NCI-H2081 (cell line): ENCODE data around the gene GARIN3.
A peak's percentile ranks its signal among the peaks of the same experiment; 100 is the strongest.
"Not testable (repeated sequence)": the region's sequence is repeated elsewhere in the genome, so short reads cannot be mapped to it uniquely, and the experiment has no call there.

Source experiments
- DNase-seq, 2 experiments: peaks; one replicate each; lab custom pipeline; 2025; lab: John Stamatoyannopoulos, UW

GARIN3 gene

DNA sequence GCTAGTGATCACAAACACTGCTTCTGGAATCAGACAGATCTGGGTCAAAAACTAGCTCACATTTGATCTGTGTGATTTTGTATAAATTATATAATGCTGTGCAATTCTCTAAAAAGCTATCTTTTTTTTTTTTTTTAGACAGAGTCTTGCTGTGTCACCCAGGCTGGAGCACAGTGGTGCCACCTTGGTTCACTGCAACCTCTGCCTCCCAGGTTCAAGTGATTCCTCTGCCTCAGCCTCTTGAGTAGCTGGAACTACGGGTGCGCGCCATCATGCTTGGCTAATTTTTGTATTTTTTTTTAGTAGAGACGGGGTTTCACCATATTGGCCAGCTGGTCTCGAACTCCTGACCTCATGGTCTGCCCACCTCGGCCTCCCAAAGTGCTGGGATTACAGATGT lies 19.1 kb upstream of the GARIN3 start:
- not testable (repeated sequence) for DNase-seq

DNA sequence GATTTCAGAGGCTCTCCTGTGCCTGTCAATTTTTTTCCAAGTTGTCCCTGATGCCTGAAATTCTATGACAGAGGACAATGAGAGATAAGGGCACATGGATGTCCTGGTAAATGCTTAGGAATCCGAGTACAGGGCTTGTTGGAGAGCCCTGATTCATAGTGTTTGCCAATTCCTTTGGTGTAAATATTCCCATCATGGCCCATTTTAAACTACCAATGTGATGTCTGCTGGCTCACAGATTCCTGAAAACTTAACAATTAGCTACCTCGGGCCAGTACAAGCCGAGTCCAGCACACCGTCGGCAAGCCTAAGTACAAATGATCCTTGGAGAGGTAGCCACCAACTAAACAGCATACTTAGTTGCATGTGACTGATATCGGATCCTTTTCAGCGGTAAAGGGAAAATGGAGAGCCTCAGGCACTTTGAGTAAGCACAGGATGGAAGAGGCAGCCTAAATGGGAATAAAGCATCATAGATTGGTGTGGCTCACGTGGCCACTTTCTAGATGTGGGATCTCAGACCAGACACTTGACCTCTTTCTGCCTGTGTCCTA lies 18.1 kb upstream of the GARIN3 start:
- DNase-seq: no peak

DNA sequence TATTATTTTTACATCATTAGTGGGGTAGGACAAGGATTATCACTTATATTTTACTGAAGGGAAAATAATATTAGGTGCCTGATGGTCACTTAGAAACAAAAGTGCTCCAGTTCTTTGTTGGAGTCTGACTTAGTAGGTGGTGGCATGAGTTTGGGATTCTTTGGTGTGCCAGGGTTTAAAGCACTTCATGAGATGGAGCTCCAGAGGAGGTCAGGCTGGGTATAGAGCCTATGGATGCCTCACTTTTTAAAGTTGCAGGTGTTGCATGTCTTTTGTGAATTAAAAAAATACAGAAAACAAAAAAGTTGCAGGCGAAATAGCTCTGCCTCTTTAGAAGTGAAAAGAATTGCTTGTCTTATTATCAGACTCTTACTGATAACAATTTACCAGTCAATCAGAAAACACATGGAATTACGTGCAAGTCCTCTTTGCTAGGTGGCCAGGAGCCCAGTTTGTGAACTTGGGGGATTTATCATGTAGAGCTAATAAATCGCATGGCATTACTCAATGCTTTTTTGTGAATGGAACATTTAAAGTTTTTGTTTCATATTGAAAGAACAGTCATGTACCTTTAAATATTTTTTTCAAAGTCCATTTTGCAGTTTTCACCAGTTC lies 16.2 kb upstream of the GARIN3 start:
- DNase-seq: no peak

DNA sequence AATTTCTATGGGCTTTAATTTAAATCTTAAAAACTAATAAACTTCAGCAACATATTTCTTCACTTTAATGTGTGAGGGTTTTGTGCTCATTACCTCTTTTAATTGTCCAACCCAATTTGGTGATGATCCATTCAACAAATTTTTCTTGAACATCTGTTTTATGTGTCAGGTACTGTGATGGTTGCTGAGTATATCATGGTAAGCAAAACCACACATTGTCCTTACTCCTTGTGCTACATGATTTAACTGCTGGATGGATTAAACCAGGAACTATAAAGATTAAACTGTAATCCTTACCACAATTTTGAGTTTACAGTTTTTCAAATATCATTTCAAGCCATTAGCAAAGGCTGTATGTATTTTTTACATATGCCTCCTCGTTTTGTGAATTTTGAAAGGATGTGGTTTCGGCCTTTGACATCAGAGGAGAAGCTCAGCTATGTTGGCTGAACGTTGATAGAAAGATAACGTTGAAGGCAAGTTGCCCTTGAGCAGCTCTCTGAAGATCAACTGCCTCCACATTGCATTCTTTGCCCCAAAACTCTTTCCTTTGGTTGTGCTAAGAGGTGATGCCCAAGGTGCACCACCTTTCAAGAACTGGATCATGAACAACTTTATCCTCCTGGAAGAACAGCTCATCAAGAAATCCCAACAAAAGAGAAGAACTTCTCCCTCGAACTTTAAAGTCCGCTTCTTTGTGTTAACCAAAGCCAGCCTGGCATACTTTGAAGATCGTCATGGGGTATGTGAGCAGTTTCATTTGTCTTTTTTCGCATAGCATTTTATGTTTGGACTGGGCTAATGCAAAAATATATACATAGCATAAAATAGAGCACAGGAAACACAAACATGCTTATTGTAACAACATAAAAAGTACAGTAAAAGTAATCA lies 14.6 kb upstream of the GARIN3 start, which contains the start of gene ITK:
Gene ITK (plus strand): TSS at position 467 of the 891 bp plus-strand sequence. CDS start 138 bp downstream, at position 605.
- no peak for DNase-seq

DNA sequence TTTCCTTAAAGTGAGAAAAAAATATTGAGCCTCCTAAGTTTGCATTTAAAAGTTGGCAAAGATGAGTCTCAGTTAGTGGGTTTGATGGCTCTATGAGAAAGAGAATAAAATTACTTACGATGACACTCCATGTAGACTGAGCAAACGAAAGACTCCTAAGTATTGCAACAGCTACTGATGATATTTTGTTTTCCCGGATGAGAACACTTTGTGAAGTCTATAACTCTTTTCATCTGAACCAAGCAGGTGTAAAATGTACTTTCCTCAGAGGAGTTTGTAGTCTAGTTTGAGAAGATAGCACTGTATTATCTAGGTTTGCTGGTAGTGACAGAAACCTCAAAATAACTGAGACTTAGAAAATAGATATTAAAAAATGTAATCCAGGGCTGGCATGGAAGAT lies 12.9 kb upstream of the GARIN3 start:
- DNase-seq: no peak

DNA sequence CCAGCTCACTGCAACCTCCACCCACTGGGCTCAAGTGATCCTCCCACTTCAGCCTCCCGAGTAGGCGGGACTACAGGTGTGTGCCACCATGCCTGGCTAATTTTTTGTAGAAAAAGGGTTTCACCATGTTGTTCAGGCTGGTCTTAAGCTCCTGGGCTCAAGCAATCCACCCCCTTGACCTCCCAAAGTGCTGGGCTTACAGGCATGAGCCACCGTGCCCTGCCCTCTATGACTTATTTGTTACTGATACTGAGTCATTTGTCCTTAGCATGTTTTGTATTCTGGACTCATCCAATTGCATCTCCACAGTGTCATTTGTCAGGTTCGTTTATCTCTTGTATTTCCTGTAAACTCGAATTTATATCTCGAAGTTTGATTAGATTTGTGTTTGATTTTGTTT lies 11.9 kb upstream of the GARIN3 start:
- no peak for DNase-seq

DNA sequence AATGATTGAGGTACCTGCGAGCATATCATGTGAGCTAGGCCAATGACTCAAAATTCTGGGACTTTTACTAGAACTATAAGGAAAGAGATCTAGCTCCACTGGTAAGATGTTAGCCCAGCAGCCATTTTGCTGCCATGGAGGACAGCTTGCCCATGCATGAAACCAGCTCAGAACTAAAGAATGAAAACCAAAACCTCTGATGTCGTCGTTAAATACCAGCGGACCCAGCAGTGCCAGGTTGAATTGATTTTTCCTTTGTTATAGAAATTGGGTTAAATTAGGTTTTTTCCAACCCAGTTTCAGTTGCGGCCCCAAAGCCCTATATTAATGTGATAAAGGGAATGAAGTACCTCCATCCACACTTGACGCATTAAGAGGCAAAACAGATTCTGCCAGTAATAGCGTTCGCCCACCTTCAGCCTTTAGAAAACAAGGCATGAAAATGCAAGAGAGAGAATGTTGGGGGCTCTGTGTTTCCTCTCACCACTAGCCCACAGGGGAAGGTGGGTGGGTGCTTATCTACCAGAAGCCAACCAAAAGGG lies 9.1 kb upstream of the GARIN3 start:
- DNase-seq: no peak

DNA sequence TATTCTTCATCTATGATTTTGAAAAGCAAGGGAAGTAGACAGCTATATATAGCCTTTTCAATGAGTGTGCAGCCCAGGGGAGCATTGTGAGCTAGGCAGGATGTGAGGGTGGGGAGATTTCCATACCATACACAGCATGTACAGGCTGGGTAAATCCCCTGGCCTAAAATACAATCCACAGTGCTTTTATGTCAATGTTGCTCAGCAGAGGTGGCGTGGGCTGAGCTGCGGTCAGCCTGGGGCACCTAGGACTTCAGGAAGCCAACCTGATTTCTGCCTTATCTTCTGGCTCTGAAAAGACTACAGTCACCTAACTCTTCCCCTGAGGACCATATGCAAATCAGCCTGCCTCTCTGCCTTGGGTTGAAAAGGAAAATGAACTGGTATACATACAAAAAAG lies 6.3 kb upstream of the GARIN3 start:
- no peak for DNase-seq

DNA sequence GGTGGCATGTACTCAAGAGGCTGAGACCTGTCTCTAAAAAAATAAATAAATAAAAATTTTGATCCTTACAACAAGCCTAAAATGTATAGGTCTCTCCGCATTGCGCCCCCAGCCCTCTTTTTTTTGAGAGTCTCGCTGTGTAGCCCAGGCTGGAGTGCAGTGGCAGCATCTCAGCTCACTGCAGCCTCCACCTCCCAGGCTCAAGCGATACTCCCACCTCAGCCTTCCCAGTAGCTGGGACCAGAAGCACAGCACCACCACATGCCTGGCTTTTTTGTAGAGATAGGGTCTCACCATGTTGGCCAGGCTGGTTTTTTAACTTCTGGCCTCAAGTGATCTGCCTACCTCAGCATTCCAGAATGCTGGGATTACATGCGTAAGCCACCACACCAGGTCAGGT lies 2.2 kb upstream of the GARIN3 start:
- no peak for DNase-seq

DNA sequence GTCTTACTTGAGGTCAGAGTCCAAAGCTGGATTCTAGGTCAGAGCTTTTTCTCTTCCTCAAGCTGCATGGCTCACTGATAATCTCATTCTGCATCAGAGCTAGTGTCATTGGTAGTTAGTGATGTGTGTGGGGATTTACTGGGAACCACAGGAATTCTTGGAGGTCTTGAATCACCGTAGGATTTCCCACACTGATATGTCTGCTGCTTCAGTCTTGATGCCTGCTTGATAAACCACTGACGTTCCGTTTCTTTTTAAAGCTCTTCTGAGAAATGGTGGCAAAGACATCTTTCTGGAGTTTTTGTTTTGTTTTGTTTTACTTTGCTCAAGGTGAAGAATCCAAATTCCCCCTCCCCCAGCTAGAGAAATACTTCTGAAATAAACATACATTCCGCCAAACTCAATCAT lies 1.2 kb upstream of the GARIN3 start:
- DNase-seq: no peak

DNA sequence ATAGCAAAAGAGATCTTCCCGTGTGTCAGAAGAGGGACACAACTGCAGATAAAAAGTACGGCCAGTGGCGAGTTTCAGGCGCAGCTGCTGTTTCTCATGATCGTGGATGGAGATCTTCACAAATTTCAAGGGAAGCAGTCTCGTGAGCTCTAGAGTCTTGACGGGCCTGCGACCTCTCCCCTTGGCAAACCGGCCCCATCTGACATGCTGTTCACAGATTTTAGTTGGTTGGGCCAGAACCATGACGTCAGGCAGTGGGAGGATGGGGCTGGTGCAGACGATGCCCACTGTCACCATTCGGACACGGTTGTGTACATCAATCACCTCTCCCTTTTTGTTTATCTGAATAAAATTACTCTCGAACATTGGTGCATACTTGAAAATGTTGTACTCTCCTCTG lies 396 bp downstream of the GARIN3 start:
- DNase-seq: no peak

DNA sequence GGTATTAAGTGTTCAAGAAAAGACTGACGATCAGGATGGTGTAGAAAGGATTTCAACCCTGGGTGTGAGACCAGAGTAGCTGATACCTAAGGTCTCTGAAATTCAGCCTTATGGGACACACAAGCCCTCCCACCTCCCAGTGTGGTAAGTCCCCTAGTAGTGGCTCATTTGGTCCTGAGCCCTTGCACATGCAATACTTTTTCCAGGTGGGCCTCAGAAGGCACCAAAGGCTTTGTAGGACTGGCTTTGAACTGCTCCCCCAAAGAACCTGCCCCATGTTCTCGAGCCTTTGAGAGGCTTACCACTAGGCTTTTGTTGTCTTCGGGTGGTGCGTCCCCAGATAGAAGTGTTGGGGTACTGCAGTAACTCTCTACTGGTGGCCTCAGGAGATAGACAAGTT lies 803 bp downstream of the GARIN3 start:
- DNase-seq: no peak

DNA sequence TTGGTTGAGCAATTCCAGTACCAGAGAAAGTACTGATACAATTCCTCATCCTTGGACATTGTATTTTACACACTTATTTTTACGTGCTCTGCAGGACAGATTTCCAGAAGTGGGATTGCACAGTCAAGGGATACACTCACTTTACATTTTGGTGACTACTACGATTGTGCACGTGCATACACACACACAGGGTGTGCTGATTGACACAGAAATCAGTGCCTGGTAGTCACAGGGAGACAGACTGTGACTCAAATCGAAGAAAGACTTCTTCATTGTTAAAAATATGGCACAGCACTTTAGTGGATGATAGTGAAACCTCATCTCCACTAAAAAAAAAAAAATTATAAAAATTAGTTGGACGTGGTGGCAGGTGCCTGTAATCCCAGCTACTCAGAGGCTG lies 1.5 kb downstream of the GARIN3 start:
- DNase-seq: no peak

DNA sequence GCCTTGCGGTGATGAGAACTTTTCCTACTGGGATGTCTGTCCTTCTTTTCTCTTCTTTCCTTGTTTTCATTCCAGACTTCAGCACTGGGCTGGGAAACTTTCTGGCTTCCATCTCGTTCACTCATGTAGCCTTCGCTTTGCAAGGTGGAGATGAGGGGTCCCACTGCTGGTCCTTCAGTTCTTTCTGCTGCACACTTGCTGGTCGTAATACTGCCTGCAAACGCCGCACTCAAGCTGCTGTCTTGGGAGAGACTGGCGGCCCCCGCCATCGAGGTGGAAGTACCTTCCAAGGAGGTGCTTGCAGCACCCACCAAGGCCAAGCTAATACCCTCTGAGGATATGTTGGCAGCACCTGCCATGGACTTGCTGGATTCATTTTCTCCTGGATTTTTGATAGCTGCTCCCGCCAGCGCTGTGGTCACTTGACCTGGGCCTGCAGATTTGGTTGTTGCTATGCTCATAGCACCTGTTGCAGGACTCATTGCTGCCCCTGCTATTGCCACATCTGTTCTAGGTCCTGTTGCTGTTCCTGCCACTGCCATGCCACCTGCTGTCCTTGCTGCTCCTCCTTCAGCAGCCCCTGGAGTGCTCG lies 3.0 kb downstream of the GARIN3 start:
- DNase-seq: no peak

DNA sequence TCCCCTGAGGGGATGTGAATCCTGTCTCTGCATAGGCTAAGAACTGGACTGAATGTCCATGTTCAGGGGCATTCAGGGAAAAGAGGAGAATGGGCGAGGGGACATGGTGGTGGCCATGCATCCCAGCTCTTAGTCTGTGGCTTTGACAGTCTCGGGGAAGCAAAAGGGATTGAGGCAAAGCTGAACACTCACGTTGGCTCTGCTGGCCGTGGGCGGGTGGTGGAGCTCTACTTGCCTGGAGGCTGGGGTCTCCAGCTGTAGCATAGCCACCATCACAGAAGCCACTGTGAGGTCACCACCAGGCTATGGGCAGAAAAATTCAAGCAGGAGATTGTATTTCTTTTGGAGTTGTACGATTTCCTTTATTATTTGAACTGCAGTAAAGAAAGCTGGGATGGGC lies 4.1 kb downstream of the GARIN3 start:
- DNase-seq: no peak

DNA sequence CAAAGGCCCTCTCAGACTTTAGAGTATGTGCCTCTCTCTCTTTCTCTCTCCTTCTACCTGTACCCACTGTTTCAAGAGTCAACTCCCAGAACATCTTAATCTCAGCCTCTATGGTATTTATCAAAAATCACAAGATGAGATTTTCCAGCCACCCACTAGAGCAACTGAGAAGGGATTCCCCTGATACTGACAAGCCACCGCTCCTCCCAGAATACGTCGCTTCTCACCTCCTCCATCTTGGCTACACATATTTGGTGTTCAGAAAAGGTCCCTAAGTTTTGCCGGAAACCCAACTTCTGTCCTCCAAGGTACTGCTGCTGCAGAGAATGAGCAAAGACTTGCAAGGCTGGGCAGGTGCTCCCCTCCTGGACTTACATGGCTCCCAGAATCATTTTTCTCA lies 6.1 kb downstream of the GARIN3 start:
- no peak for DNase-seq

DNA sequence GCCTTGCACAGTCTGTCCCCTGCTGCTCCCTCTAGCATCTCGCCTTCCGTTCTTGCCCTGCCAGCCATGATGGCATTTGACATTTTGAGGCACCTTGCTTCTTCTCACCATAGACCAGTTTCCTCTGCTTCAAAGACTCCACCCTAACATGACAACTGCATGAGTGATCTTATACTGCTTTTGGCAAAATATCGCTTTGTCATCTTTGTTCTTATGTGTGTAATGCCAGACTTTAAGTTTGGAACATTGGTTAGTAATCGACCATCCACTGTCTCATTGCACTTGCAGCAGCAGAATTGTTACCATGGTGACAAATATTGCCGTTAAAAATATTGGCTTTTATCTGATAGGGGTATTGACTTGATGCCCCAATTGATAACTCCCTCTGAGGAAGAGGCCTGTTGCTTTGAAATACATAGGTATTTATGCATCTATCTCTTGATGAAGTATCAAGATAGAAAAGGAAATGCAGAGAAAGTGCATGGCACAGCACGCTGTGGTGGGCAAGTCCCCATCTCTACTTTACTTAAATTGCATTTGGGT lies 6.8 kb downstream of the GARIN3 start:
- no peak for DNase-seq

DNA sequence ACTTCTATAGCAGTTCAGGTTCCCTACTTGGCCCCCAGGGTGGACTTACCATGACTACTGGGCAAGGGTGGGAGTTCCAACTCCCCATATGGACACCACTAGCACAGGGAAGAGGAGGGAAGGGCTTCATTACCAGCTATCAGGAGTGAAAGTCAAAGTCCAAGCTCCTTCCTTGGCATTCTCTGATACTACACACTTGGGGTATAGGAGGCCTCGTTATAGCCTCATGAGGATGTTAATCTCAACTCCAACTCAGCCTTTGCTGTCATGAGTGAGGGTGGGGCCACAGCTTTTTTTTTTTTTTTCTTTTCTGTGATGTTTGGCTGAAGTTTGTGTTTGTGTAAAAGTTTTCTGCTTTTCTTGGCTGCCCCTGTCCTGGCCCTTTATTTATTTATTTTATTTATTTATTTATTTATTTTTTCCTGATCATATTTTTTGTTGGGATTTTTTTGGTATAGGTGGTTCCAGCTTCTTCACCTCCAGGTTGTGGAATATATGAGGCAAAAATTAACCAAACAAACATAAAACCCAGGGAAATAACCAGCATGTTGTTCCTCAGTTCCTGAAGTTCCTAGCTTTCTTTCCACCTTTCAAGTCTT lies 8.7 kb downstream of the GARIN3 start:
- no peak for DNase-seq

DNA sequence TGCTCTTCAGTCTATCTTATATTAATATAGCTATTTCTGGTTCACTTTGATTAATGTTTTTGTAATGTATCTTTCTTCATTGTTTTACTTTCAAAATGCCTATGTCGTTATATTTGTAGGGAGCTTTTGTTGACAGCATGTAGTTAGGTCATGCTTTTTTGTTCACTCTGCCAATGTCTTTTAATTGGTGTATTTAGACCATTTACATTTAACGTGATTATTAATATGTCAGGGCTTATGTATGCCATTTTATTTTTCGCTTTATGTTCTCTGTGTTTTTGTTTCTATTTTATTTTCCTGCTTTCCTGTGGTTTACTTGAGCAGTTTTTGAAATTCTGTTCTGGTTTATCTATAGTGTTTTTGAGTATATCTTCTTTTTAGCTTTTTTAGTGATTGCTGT lies 10.8 kb downstream of the GARIN3 start:
- DNase-seq: no peak

DNA sequence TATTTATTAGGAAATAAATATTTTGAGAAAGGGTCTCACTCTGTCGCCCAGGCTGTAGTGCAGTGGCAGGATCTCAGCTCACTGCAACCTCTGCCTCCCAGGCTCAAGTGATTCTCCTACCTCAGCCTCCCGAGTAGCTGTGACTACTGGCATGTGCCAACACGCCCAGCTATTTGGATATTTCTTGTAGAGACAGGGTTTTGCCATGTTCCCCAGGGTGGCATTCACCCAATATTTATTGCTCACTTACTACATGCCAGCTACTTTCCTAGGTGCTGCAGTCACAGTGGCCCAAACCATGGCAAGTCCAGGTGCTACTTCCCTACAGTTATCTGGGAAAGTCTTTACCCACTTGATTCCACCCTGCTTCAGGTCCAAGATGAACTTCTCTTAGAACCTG lies 15.1 kb downstream of the GARIN3 start:
- no peak for DNase-seq

DNA sequence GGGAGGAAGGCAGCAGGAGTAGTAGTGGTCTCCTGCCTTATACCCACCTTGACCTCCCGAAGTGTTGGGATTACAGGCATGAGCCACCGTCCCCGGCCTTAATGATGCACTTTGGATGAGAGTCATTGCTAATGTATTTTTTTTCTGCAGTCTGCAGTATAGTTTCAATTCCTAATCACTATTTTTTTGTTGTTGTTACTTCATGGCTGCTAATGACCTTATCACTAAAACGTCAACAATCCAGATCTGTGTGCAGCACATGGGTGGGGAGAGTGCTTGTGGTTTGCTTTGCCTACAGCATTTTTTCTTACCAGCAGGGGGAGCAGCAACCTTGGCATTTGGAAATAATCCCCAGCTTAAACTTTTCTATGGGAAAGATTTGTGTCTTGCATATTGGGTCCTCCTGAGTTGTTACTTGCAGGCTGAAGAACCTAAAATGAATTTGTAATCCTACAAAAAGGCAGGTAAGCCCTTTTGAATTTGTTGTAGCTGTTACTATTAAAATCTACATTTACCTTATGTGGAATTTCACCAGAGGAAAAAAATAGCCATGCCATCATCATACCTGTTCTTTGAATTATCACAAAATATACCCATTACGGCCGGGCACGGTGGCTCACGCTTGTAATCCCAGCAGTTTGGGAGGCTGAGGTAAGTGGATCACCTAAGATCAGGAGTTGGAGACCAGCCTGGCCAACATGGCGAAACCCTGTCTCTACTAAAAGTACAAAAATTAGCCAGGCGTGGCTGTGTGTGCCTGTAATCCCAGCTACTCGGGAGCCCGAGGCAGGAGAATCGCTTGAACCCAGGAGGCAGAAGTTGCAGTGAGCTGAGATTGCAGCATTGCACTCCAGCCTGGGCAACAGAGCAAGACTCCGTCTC lies 17.1 kb downstream of the GARIN3 start:
- DNase-seq: peak; percentile 54 to 61
